ENCODE measurements around the gene MARK3. TPM values are rescaled to one million over a fixed set of nuclear protein-coding genes. Genes with fewer than 3 reads are reported as not detected.

Gene MARK3
- total RNA-seq, 4 donors from 2014 or later = 61.7 to 115 (median 76.2) TPM

DNA sequence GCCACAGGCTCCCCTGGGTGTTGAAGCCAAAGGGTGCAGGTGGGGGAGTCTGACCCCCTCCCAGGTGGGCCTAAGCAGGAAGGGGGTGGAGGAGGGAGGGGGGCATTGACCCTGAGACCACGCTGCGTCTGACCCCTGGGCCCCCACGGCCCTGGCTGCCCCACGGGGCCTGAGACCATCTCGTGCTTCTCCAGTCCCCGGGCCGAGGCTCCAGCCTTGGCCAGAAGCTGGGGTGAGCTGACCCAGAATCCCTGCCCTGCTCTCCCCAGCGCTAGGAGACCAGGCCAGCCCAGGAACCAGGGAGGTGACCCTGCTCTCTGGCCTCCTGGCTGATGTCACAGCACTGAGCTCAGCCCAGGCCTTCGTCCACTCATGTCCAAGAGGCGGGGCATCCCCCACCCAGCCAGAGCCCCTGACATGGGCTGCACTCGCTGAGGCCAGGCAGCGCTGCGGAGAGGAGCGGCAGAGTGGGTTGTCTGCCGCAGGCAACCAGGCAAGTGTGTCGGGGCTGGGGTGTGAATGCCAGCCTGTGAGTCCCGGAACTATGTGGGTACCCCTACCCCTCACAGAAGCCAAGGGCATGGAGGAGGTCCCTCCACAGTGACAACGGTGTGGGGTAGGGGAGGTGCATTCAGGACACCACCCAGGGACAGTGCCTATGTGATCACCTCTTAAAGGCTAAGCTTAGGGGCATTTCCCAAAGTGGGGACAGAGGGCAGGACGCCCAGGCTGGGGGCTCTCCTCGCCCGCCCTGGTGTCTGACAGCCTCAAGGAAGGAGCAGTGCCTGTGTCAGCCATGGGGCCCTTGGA, 150.1 kb downstream of the MARK3 start:
- TF ChIP-seq CTCF (IDR thresholded peaks at IDR 0.05; ENCODE audit: low read depth) = no peak

GRCh38 chr14:103535891-103536565, 150.8 kb downstream of the MARK3 start:
- TF ChIP-seq CTCF (IDR thresholded peaks at IDR 0.05; ENCODE audit: low read depth) = no peak

GRCh38 chr14:103536693-103537092, 151.5 kb downstream of the MARK3 start:
- no peak for TF ChIP-seq CTCF (IDR thresholded peaks at IDR 0.05; ENCODE audit: low read depth)

DNA sequence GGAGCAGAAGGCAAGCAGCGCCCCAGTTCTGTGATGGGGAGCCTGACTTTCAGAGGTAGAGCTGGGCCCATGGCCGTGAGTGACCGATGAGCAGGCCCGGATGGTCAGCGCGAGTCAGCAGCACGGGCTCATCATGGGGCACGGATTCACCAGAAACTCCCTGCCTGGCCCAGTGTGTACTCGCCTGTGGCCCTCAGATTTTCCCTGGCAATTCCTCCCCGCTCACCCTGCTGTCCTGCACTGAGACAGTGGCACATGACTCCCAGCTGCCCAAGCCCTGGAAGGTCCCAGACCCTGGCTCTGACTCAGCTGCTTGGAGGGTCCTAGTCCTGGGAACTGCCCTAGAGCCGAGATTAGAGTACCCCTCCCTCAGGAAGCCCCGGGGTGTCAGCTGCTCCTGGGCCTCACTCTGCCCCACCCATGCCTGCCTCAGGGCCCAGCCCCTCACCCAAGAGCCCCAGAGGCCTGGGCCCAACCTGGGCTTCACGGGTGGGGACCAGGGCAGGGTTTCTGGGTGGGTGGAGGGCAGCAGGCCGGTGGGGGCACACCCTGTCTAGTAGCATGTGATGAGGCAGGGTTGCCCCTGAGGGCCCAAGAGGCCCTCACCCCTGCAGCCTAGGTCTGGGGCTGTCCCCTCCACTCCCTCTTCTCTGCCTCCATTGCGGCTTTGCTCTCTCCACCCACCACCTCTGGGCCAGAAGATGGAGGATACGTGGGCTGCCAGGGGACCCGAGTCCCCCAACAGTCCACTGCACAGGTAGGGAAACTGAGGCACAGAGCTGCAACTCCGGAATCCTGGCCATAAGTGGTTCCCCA, 152.2 kb downstream of the MARK3 start:
- TF ChIP-seq CTCF (IDR thresholded peaks at IDR 0.05; ENCODE audit: low read depth) = no peak

DNA sequence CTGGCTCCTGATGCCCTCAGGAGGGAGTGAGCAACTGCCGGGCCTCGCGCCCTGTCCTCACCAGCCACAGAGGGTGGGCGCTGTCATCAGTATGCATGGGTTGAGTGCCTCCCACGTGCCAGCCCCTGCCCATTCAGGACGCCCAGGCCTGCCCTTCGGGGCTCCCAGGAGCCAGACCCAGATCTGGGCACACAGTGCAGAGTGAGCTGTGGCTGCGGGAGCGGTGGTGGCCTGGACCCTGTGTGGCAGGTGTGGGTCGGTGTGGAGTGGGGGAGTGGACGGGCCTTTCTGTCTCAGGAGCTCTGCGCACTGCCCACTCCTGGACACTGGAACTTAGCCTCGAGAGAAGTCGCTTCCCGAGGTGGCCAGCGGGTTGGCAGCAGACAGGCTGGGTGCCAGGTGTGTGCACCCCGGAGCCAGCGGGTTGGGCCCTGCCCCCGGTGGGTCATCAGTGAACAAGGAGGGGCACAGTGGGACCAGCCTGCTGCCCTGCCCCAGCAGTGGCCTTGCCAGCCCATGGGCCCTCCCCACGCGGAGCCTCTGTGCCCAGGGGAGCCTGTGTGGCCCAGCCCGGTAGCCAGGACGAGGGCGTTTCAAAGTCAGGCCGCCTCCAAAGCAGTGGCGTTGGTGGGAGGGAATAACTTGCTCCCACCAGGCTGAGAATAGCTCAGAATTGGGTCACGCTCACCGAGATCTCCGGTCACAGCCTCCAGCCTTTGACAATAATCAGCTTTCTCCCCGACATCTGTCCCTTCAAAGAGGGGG, 153.3 kb downstream of the MARK3 start:
- no peak for TF ChIP-seq CTCF (IDR thresholded peaks at IDR 0.05; ENCODE audit: low read depth)

DNA sequence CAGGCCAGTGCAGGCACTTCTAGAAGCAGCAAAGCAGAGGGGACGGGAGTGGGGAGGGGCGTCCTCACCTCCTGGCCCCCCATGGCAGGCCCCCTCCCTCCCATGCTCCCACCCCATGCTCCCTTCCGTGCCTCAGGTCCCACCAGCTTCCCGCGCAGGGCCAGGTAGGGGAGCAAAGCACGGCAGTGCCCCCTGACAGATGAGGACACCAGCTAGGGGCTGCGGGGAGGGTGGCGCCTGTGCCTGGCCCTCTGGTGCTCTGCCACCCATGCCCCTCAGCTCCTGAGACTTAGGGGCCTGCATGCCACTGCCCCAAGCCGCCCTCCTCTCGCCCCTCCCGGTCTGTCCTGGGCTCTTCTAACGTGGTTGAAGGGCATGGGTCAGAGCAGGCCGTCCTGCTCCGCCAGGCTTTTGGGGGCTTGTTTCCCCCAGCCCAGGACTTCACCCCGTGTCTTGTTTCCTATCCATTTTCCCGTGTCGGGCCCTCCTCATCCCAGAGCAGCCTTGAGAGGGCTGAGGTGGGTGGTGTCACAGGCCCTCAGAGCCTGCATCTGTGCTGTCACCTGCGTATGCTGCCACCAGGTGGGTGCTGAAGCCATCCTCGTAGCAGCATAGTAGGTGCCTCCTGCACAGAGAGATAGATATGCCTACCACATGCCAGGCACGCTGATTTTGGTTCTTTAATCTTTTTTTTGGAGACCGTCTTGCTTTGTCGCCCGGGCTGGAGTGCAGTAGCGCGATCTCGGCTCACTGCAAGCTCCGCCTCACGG, 154.0 kb downstream of the MARK3 start:
- no peak for TF ChIP-seq CTCF (IDR thresholded peaks at IDR 0.05; ENCODE audit: low read depth)
